D721Med (cell line): Measurements from ENCODE around the gene TFR2.

ENCODE experiments used
- DNase-seq: peaks from one replicate; pipeline ENCODE4 v3.0.0; 2011; ENCODE audit warnings: low spot score; ENCODE audit not compliant: insufficient read length
- FAIRE-seq: peaks from 2 replicates; lab custom pipeline; 2011; peaks lifted over from hg19 to GRCh38; lab: Jason Lieb, UNC
- TF ChIP-seq, protein P1 (sequence below): IDR thresholded peaks from 2 replicates; pipeline ENCODE4 v1.5.1; 2012; ENCODE audit warnings: mild to moderate bottlenecking, control low read depth; ENCODE audit not compliant: insufficient read depth; ENCODE audit errors: missing control alignments

TFR2 gene

DNA sequence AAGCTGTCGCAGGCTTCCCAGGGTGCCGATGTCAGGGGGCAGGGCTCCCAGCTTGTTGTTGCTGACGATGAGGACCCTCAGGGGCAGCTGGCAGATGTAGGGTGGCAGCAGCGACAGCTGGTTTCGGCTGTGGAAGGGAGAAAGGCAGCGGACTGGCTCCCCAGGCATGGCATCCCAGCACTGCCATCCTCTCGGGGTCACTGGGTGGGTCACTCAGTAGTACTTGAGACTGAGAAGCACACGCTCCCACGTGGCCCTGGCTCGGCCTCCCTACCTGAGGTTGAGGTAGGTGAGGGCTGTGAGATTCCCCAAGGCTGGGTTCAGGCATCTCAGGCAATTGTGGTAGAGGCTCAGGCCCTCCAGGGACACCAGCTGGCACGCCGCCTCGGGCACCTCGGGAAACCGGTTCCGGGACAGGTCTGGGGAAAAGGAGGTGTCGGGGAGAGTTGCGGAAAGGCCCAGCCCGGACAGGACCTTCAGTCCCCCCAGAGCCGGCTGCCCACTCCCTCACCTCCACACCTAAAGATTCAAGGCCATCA lies 59.2 kb downstream of the TFR2 start:
- DNase-seq (no peak), FAIRE-seq (no peak)
- TF ChIP-seq, protein P1, sequence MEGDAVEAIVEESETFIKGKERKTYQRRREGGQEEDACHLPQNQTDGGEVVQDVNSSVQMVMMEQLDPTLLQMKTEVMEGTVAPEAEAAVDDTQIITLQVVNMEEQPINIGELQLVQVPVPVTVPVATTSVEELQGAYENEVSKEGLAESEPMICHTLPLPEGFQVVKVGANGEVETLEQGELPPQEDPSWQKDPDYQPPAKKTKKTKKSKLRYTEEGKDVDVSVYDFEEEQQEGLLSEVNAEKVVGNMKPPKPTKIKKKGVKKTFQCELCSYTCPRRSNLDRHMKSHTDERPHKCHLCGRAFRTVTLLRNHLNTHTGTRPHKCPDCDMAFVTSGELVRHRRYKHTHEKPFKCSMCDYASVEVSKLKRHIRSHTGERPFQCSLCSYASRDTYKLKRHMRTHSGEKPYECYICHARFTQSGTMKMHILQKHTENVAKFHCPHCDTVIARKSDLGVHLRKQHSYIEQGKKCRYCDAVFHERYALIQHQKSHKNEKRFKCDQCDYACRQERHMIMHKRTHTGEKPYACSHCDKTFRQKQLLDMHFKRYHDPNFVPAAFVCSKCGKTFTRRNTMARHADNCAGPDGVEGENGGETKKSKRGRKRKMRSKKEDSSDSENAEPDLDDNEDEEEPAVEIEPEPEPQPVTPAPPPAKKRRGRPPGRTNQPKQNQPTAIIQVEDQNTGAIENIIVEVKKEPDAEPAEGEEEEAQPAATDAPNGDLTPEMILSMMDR = no peak

DNA sequence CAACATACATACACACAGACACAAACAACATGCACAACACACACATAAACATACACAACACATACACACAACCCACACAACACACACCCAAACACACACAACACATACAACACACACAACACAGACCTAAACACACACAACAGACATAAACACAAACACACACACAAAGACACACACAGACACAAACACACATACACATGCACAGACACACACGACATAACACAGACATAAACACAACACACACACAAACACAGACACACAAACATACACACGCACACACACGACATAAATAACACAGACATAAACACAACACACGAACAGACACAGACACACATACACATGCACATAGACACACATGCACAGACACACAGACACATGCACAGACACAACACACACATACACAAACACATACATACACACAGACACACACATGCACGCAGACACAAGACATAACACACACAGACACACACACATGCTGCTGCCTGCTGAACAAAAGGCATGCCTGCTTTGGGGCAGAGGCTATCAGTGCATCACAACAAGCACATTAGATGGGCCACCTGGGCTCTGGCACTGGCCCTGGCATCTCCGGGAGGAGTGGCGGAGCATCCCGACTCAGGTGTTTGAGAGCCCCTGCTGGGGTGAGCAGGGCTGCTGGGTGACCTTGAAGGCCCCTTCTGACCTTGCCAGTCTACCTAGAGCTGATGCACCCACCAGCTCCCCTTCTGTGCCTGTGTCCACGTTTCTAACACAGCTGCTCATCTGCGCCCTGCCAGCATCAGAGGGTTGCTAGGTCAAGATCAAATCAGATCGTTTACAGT lies 60.7 kb downstream of the TFR2 start:
- FAIRE-seq (peak; percentile 58), DNase-seq (no peak)
- TF ChIP-seq, protein P1 = no peak

DNA sequence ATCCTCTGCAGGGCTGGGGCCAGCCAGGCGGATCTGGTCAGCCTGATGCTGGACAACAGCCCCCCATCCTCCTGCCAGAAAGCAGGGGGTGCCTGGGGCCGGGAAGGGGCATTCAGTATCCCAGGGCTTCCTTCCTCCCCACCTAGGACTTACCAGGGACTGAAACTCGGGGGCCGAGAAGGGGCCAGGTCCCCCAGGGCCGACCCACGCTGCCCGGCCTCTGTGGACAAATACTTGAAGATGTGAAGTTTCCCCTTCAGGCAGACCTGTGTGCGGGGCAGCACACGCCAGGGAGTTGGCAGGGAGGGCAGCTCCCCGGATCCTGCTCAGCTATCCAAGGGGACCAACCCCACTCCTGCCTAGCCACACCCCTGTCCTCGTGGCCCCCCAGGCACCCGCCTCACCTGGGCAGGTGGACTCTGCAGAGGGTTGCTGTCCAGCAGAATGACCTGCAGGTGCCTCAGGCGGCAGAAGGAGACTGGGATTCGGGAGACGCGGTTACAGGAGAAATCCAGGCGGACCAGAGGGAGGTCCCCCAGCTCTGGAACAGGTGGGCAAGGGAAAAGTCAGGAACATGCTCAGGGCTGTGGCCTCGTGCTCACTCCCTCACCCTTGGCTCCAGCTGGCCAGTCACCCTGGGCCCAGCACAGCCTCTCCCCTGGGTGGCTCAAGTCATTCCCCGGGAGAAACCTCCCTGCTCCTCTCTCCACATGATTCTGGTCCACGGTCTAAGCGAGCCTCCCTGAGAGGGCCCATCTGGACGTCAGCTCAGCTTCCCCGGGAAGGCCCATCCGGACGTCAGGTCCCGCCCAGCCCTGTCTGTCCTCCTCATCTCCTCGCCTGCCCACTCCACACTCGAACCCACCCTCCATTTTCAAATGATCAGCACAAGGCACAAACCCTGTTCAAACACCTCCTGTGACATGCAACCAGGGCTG lies 62.8 kb downstream of the TFR2 start:
- FAIRE-seq (no peak), DNase-seq (no peak)
- TF ChIP-seq, protein P1 = no peak

DNA sequence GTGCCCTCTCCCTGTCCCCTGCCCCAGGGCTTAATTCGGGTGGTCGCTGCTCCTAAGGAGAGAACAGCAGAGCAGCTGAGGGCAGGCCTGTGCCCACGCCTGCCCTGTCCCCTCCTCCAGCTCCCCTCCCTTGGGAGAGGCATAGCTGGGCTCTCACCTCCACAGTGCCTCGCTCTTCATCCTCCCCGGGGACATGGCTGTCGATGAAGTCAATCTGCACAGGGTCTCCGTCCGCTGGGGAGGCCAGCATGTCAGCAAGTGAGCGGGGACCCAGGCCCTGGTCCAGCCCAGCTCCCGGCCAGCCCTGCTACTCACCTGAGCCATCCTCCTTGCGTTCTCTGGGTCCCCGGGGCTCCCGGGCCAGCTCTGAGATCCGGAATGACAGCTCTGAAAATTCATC lies 63.8 kb downstream of the TFR2 start:
- FAIRE-seq = no peak
- TF ChIP-seq, protein P1 = no peak
- DNase-seq = no peak

DNA sequence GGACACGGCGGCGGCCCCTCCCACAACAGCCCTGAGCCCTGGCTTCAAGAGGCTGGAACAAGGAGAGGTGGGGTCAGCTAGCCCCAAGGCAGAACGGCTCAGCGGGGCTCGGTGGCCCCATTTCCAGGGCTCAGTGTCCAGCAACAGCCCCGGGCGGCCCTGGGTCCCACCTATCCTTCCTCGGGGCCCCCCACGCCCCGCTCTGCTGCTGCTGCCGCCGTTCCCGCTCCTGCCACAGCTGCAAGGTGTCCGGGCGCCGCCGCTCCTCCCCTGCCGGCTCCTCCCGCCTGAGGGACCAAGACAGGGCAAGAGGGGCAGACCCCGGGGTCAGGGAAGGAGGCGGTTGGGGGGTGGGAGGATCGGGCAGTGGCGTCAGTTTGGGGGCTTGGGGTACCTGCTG lies 64.2 kb downstream of the TFR2 start:
- TF ChIP-seq, protein P1 = no peak
- FAIRE-seq (no peak), DNase-seq (no peak)

DNA sequence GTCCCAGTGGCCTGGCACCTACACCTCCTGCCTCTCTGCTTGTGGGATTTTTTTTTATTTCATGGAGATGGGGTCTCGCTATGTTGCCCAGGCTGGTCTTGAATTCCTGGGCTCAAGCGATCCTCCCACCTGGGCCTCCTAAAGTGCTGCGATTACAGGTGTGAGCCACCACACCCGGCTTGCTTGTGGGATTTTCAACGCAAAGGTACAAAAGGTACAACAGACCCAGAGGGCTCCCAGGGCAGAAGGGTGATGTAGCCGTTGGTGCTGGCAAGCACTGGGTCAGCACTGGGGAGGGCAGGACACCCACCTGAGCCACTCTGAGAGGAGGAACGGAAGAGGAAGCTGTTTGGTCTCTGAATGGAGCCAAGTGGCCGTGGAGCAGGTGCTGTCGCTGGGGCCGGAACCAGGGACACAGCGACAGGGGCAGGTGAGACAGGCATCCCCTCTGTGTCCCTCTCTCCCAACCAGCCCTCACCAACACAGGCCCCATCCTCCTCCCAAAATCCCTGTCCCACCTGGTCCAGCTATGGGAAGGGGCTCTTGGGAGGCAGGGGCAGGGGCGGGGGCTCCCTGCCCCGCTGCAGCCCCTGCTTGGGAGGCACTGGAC lies 64.9 kb downstream of the TFR2 start:
- DNase-seq (no peak), FAIRE-seq (no peak)
- TF ChIP-seq, protein P1 = no peak
